ENCODE measurements around the gene SLC15A3. TPM values are rescaled to one million over a fixed set of nuclear protein-coding genes. Genes with fewer than 3 reads are reported as not detected.

Gene SLC15A3
- total RNA-seq, 1 experiment from 2014 or later: 0.43 TPM

- no peak for TF ChIP-seq CTCF (IDR thresholded peaks at IDR 0.05; ENCODE audit: insufficient read depth in 1 of 2, low read depth in 1 of 2, low read length in 1 of 2, severe bottlenecking in 1 of 2, unreplicated experiment in 1 of 2)
- H3K36me3 ChIP-seq (ENCODE audit: control insufficient read depth, insufficient read depth, low read length): peaks cover 10% of the 10 kb centered on the region
- no peak overlapping the region for H3K4me3 ChIP-seq (ENCODE audit: low read depth, low read length)
- Mint-ChIP-seq H3K9me3 (ENCODE audit: unreplicated experiment) (no peaks in the 10 kb centered on the region), H3K4me1 (ENCODE audit: low read depth, unreplicated experiment) (no peaks in the 10 kb centered on the region), H3K27me3 (ENCODE audit: insufficient read depth, unreplicated experiment) (no peaks in the 10 kb centered on the region), H3K4me3 (ENCODE audit: unreplicated experiment) (no peak overlapping the region), H3K36me3 (ENCODE audit: insufficient read depth, unreplicated experiment) (peaks cover 68% of the 10 kb centered on the region), H3K27ac (ENCODE audit: unreplicated experiment) (no peak overlapping the region)
- no peaks in the 10 kb centered on the region; the same call in 1 of the 2 replicates for H3K4me1 ChIP-seq
- BruUV-seq (replicated peaks): no TSS peak
- CTCF ChIA-PET: interaction anchor here (1.3 to 2.6 kb wide), 2 partner anchors 69 to 243 kb away, joined by 6 to 29 read pairs; no protein-coding TSS in a partner anchor
- H3K27me3 ChIP-seq (replicated peaks; ENCODE audit: control insufficient read depth, insufficient read depth, low read length): no peaks in the 10 kb centered on the region
- intact Hi-C loops (cut with micrococcal nuclease; ENCODE audit: unreplicated experiment): no loop called here
- DNase-seq: no peak
- no peaks in the 10 kb centered on the region for H3K9me3 ChIP-seq
- POLR2A ChIA-PET: no interaction called here
Measured at GRCh38 chr11:60900673-60901404, 51.1 kb downstream of the SLC15A3 start.

- Histone ChIP-seq H3K36me3 (ENCODE audit: control insufficient read depth, insufficient read depth, low read length) (peaks cover 10% of the 10 kb centered on the region), H3K4me1 (no peaks in the 10 kb centered on the region; the same call in 1 of the 2 replicates), H3K27me3 (replicated peaks; ENCODE audit: control insufficient read depth, insufficient read depth, low read length) (no peaks in the 10 kb centered on the region), H3K9me3 (no peaks in the 10 kb centered on the region), H3K4me3 (ENCODE audit: low read depth, low read length) (no peak overlapping the region)
- DNase-seq: no peak
- ChIA-PET CTCF (interaction anchor here (0.6 to 2.6 kb wide), 15 partner anchors 9 to 275 kb away, joined by 3 to 29 read pairs (median 5); partner anchors contain the start of gene TMEM109), POLR2A (interaction anchor here (0.6 to 1.4 kb wide), 2 partner anchors 9 to 14 kb away, joined by 3 read pairs; partner anchors contain the start of gene TMEM109)
- H3K27me3 Mint-ChIP-seq (ENCODE audit: insufficient read depth, unreplicated experiment): no peaks in the 10 kb centered on the region
- H3K4me3 Mint-ChIP-seq (ENCODE audit: unreplicated experiment): no peak overlapping the region
- no peaks in the 10 kb centered on the region for H3K9me3 Mint-ChIP-seq (ENCODE audit: unreplicated experiment)
- TF ChIP-seq CTCF (IDR thresholded peaks at IDR 0.05; ENCODE audit: insufficient read depth in 1 of 2, low read depth in 1 of 2, low read length in 1 of 2, severe bottlenecking in 1 of 2, unreplicated experiment in 1 of 2): no peak
- BruUV-seq (replicated peaks): no TSS peak
- H3K36me3 Mint-ChIP-seq (ENCODE audit: insufficient read depth, unreplicated experiment): peaks cover 71% of the 10 kb centered on the region
- intact Hi-C loops (cut with micrococcal nuclease; ENCODE audit: unreplicated experiment): loop anchor here (1.0 kb wide), 2 partner anchors 69 to 125 kb away; no protein-coding TSS in a partner anchor
- no peaks in the 10 kb centered on the region for H3K4me1 Mint-ChIP-seq (ENCODE audit: low read depth, unreplicated experiment)
- H3K27ac Mint-ChIP-seq (ENCODE audit: unreplicated experiment): no peak overlapping the region
Measured at GRCh38 chr11:60899977-60900376, 52.0 kb downstream of the SLC15A3 start.

- Mint-ChIP-seq H3K9me3 (ENCODE audit: unreplicated experiment) (no peaks in the 10 kb centered on the region), H3K4me3 (ENCODE audit: unreplicated experiment) (no peak overlapping the region), H3K27me3 (ENCODE audit: insufficient read depth, unreplicated experiment) (no peaks in the 10 kb centered on the region), H3K4me1 (ENCODE audit: low read depth, unreplicated experiment) (no peaks in the 10 kb centered on the region), H3K36me3 (ENCODE audit: insufficient read depth, unreplicated experiment) (peaks cover 74% of the 10 kb centered on the region), H3K27ac (ENCODE audit: unreplicated experiment) (no peak overlapping the region)
- ChIA-PET POLR2A (interaction anchor here (0.6 to 1.4 kb wide), 2 partner anchors 9 to 14 kb away, joined by 3 read pairs; partner anchors contain the start of gene TMEM109), CTCF (interaction anchor here (0.5 to 2.6 kb wide), 16 partner anchors 9 to 276 kb away, joined by 3 to 29 read pairs (median 4); partner anchors contain the start of gene TMEM109)
- H3K4me3 ChIP-seq (ENCODE audit: low read depth, low read length): no peak overlapping the region
- H3K27me3 ChIP-seq (replicated peaks; ENCODE audit: control insufficient read depth, insufficient read depth, low read length): no peaks in the 10 kb centered on the region
- intact Hi-C loops (cut with micrococcal nuclease; ENCODE audit: unreplicated experiment): loop anchor here (1.0 kb wide), 2 partner anchors 68 to 124 kb away; no protein-coding TSS in a partner anchor
- H3K4me1 ChIP-seq: no peaks in the 10 kb centered on the region
- peaks cover 10% of the 10 kb centered on the region for H3K36me3 ChIP-seq (ENCODE audit: control insufficient read depth, insufficient read depth, low read length)
- peak; percentile 92 to 95 for TF ChIP-seq CTCF (IDR thresholded peaks at IDR 0.05; ENCODE audit: insufficient read depth in 1 of 2, low read depth in 1 of 2, low read length in 1 of 2, severe bottlenecking in 1 of 2, unreplicated experiment in 1 of 2)
- BruUV-seq (replicated peaks): no TSS peak
- H3K9me3 ChIP-seq: no peaks in the 10 kb centered on the region
- peak in 1 of 2 experiments; percentile 71 for DNase-seq
Measured at GRCh38 chr11:60899046-60899936, 52.7 kb downstream of the SLC15A3 start.

Data from Caco-2 (cell line).